K562 (cell line): ENCODE data around the gene PM20D1. TPM values are rescaled to one million over a fixed set of nuclear protein-coding genes. Genes with fewer than 3 reads are reported as not detected.
A peak's percentile ranks its signal among the peaks of the same experiment; 100 is the strongest.
"Not testable (repeated sequence)": the region's sequence is repeated elsewhere in the genome, so short reads cannot be mapped to it uniquely, and the experiment has no call there.

ENCODE experiments used
- ATAC-seq: fragments of 200-7000 bp; cut with Tn5 transposase; 3 replicates; pipeline ENCODE4 v1.9.1; 2020; ENCODE audit warnings: moderate library complexity
- BruUV-seq: library from RNA; stranded (reverse); fragments of 400-500 nt; replicated peaks from 2 replicates; lab custom pipeline; 2021; lab: Mats Ljungman, UMichigan
- CTCF ChIA-PET: fragments of 300-600 bp; formaldehyde crosslinking; extraction: SDS; loops from one replicate; lab custom pipeline; 2021; ENCODE audit warnings: low intra/inter-chr PET ratio; lab: Yijun Ruan, JAX
- POLR2A ChIA-PET: fragments of 300-600, 350-650 bp; sonication (Branson Sonifier 250); formaldehyde crosslinking; extraction: SDS; loops from one replicate; lab custom pipeline; 2021; ENCODE audit warnings: antibody characterized with exemption, inconsistent platforms; lab: Yijun Ruan, JAX
- DNase-seq, 4 experiments: peaks; one replicate each; pipeline versions ENCODE4 v3.0.0 to v3.0.0-alpha.2; 2011 to 2018; ENCODE audit warnings: low spot score in 3 of 4, mixed read lengths in 3 of 4; ENCODE audit errors: extremely low read depth in 1 of 4
- FAIRE-seq: peaks from 2 replicates; lab custom pipeline; 2011; peaks lifted over from hg19 to GRCh38; lab: Jason Lieb, UNC
- H2AFZ ChIP-seq: 2 replicates; pipeline ENCODE4 v1.6.0; 2011; ENCODE audit warnings: low read depth, low read length, control low read depth, inconsistent platforms
- H3K27ac ChIP-seq: fragments of 200-600 bp; 3 replicates; pipeline ENCODE4 v1.8.0; 2011; ENCODE audit warnings: low read depth, mild to moderate bottlenecking, control low read depth, inconsistent platforms, low read length, moderate library complexity, mixed read lengths; ENCODE audit errors: extremely low read depth
- H3K27me3 ChIP-seq, 2 experiments: fragments of 300-600 bp in 1 of 2; 2 replicates in 1 of 2; 3 replicates in 1 of 2; pipeline versions ENCODE4 v1.6.0 to v1.8.0; 2011; ENCODE audit warnings: inconsistent platforms in 2 of 2, low read length in 2 of 2, mild to moderate bottlenecking in 1 of 2, mixed read lengths in 1 of 2, moderate library complexity in 1 of 2; ENCODE audit not compliant: control insufficient read depth in 2 of 2, insufficient read depth in 2 of 2
- H3K36me3 ChIP-seq: fragments of 300-600 bp; 3 replicates; pipeline ENCODE4 v1.8.0; 2011; ENCODE audit warnings: mild to moderate bottlenecking, low read length, inconsistent platforms; ENCODE audit not compliant: control insufficient read depth, insufficient read depth
- H3K4me1 ChIP-seq, 2 experiments: fragments of 200-600 bp in 1 of 2; replicated peaks in 1 of 2; 2 replicates in 1 of 2; 3 replicates in 1 of 2; pipeline versions ENCODE4 v1.5.1 to v1.8.0; 2011; ENCODE audit warnings: inconsistent platforms in 2 of 2, low read length in 2 of 2, mild to moderate bottlenecking in 1 of 2, mixed read lengths in 1 of 2, moderate library complexity in 1 of 2; ENCODE audit not compliant: control insufficient read depth in 2 of 2, insufficient read depth in 2 of 2
- H3K4me2 ChIP-seq: 2 replicates; pipeline ENCODE4 v1.6.1; 2011; ENCODE audit warnings: low read length, control low read depth, inconsistent platforms, mixed read lengths; ENCODE audit not compliant: insufficient read depth
- H3K4me3 ChIP-seq: fragments of 200-600 bp; sonication (generic), shearing (Covaris generic); 2 replicates; pipeline ENCODE4 v1.5.1; 2016; ENCODE audit warnings: control low read depth, inconsistent platforms
- H3K79me2 ChIP-seq: fragments of 200-600 bp; 3 replicates; pipeline ENCODE4 v1.8.0; 2011; ENCODE audit warnings: low read length, inconsistent platforms; ENCODE audit not compliant: control insufficient read depth, insufficient read depth
- H3K9ac ChIP-seq, 2 experiments: 2 replicates each; pipeline versions ENCODE4 v1.6.0 to v1.6.1; 2011; ENCODE audit warnings: low read depth in 2 of 2, low read length in 2 of 2, control low read depth in 1 of 2, inconsistent platforms in 1 of 2, mild to moderate bottlenecking in 1 of 2, mixed read lengths in 1 of 2; ENCODE audit not compliant: insufficient read depth in 1 of 2
- H3K9me1 ChIP-seq: one replicate; pipeline ENCODE4 v1.6.0; 2011; ENCODE audit warnings: inconsistent platforms, mild to moderate bottlenecking, low read length, moderate library complexity; ENCODE audit not compliant: control insufficient read depth, insufficient read depth
- H3K9me3 ChIP-seq: replicated peaks from 2 replicates; pipeline ENCODE4 v1.5.1; 2011; ENCODE audit warnings: low read depth, low read length, inconsistent platforms; ENCODE audit not compliant: control insufficient read depth, insufficient read depth
- H4K20me1 ChIP-seq: replicated peaks from 2 replicates; pipeline ENCODE4 v1.6.1; 2011; ENCODE audit warnings: low read length, inconsistent platforms, mixed read lengths; ENCODE audit not compliant: control insufficient read depth, insufficient read depth
- KLF10 ChIP-seq: fragments of 250-450 bp; sonication (Bioruptor Pico); IDR thresholded peaks from 2 replicates; pipeline ENCODE4 v1.6.1; 2021; ENCODE audit warnings: matching md5 sums
- MBD2 ChIP-seq: sonication (generic); IDR thresholded peaks from 2 replicates; pipeline ENCODE4 v1.6.1; 2016; ENCODE audit warnings: low read depth, borderline replicate concordance
- ZBTB5 ChIP-seq: fragments of 450-650 bp; IDR thresholded peaks from 2 replicates; pipeline ENCODE4 v1.6.1; 2017; ENCODE audit warnings: antibody characterized with exemption
- WGBS: fragments of 100-300 bp; shearing (Covaris generic); methylation state at CpG from one replicate; pipeline ENCODE4 v1.1.6; 2016; ENCODE audit warnings: low coverage, mixed read lengths; ENCODE audit not compliant: insufficient coverage; ENCODE audit errors: missing lambda C conversion rate; 5-methylcytosine and 5-hydroxymethylcytosine counted together
- in situ Hi-C: fragments of 300-500 bp; cut with MboI; formaldehyde crosslinking; loops from 4 replicates; pipeline ENCODE4 v1.15.0; 2018; ENCODE audit warnings: inconsistent platforms, mixed read lengths
- intact Hi-C: fragments of 100-400 bp; cut with micrococcal nuclease; formaldehyde crosslinking; loops from 2 replicates; pipeline ENCODE4 v1.14.2; 2022
- polyA plus RNA-seq, 8 experiments: library from polyadenylated mRNA; depleted of rRNA in 4 of 8; stranded (reverse) in 5 of 8; unstranded in 3 of 8; fragments of >200 nt; fragmentation: Nextera tagmentation in 2 of 8; fragmentation: Illumina TruSeq in 1 of 8; extraction: Ambion mirVana in 2 of 8; extraction: Trizol in 1 of 8; gene quantifications; 2 replicates each; pipeline versions ENCODE4 v1.2.1 to v1.2.3, GENCODE V29; 2011 to 2014; ENCODE audit warnings: inconsistent platforms in 1 of 8, missing spikeins in 1 of 8
- total RNA-seq, 7 experiments: library from RNA; depleted of rRNA in 6 of 7; stranded (reverse); fragments of >200 nt in 6 of 7; fragmentation: Illumina TruSeq in 2 of 7; extraction: Trizol in 2 of 7; gene quantifications; 2 replicates each; pipeline versions ENCODE4 v1.2.1 to v1.2.3, GENCODE V29; 2011 to 2021; ENCODE audit warnings: low replicate concordance in 1 of 7
- TF ChIP-seq, protein P1 (sequence below): sonication (generic); formaldehyde crosslinking; IDR thresholded peaks from 2 replicates; pipeline ENCODE4 v1.4.0; 2020; ENCODE audit warnings: mild to moderate bottlenecking, missing genetic modification reagents
- TF ChIP-seq, protein P2 (sequence below), 3 experiments: IDR thresholded peaks in 2 of 3; conservative IDR thresholded peaks in 1 of 3; 2 replicates each; pipeline ENCODE4 v1.5.1; 2011 to 2012; ENCODE audit warnings: low read length in 3 of 3, mild to moderate bottlenecking in 3 of 3, control low read depth in 2 of 3, improper control_type of control experiment in 1 of 3, inconsistent platforms in 1 of 3, low read depth in 1 of 3, mixed read lengths in 1 of 3, moderate library complexity in 1 of 3; ENCODE audit not compliant: insufficient read depth in 2 of 3

The PM20D1 gene
- total and polyA plus RNA-seq, 9 of the 15 experiments (the other 6 are each of a cell fraction or from before 2014, with no cell fraction given) = not detected

- no TSS peak for BruUV-seq
- no peaks in the 10 kb centered on the region; the same call in 1 of the 2 replicates for H3K9me3 ChIP-seq
- H3K4me2 ChIP-seq = no peak overlapping the region
- H3K9ac ChIP-seq = no peak overlapping the region
- WGBS = 0% methylated on average over 6 of the region's 6 CpGs
- H4K20me1 ChIP-seq = no peaks in the 10 kb centered on the region
- intact Hi-C loops = no loop called here
- DNase-seq (no peak), FAIRE-seq (no peak), ATAC-seq (no peak)
- in situ Hi-C loops = no loop called here
- POLR2A ChIA-PET = interaction anchor here (0.6 to 1.3 kb wide), 4 partner anchors 10 to 22 kb away, joined by 3 to 5 read pairs (median 4); no protein-coding TSS in a partner anchor
- CTCF ChIA-PET = interaction anchor here (0.6 to 0.8 kb wide), 2 partner anchors 66 to 868 kb away, joined by 3 to 4 read pairs; no protein-coding TSS in a partner anchor
- H3K27me3 ChIP-seq = peaks cover 0 to 4% of the 10 kb centered on the region in 2 experiments; a peak in 4 of 5 replicates
- TF ChIP-seq, protein P1, sequence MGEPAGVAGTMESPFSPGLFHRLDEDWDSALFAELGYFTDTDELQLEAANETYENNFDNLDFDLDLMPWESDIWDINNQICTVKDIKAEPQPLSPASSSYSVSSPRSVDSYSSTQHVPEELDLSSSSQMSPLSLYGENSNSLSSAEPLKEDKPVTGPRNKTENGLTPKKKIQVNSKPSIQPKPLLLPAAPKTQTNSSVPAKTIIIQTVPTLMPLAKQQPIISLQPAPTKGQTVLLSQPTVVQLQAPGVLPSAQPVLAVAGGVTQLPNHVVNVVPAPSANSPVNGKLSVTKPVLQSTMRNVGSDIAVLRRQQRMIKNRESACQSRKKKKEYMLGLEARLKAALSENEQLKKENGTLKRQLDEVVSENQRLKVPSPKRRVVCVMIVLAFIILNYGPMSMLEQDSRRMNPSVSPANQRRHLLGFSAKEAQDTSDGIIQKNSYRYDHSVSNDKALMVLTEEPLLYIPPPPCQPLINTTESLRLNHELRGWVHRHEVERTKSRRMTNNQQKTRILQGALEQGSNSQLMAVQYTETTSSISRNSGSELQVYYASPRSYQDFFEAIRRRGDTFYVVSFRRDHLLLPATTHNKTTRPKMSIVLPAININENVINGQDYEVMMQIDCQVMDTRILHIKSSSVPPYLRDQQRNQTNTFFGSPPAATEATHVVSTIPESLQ = no peak
- TF ChIP-seq, protein P2, sequence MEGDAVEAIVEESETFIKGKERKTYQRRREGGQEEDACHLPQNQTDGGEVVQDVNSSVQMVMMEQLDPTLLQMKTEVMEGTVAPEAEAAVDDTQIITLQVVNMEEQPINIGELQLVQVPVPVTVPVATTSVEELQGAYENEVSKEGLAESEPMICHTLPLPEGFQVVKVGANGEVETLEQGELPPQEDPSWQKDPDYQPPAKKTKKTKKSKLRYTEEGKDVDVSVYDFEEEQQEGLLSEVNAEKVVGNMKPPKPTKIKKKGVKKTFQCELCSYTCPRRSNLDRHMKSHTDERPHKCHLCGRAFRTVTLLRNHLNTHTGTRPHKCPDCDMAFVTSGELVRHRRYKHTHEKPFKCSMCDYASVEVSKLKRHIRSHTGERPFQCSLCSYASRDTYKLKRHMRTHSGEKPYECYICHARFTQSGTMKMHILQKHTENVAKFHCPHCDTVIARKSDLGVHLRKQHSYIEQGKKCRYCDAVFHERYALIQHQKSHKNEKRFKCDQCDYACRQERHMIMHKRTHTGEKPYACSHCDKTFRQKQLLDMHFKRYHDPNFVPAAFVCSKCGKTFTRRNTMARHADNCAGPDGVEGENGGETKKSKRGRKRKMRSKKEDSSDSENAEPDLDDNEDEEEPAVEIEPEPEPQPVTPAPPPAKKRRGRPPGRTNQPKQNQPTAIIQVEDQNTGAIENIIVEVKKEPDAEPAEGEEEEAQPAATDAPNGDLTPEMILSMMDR (IDR thresholded peaks at IDR 0.05 in 2 of 3, conservative IDR thresholded peaks at IDR 0.05 in 1 of 3; ENCODE audit: insufficient read depth in 2 of 3, low read depth in 1 of 3, low read length in 3 of 3) = peak in 2 of 3 experiments; percentile 40; a peak in 3 of 6 replicates
- TF ChIP-seq KLF10 (CRISPR knock-in tag) (no peak), MBD2 (no peak), ZBTB5 (no peak)
- no peaks in the 10 kb centered on the region for H3K36me3 ChIP-seq
- H3K4me3 ChIP-seq = no peak overlapping the region
- no peaks in the 10 kb centered on the region for H3K9me1 ChIP-seq
- no peaks in the 10 kb centered on the region for H3K4me1 ChIP-seq
- H3K79me2 ChIP-seq = no peaks in the 10 kb centered on the region
- H3K27ac ChIP-seq = no peak overlapping the region
- H2AFZ ChIP-seq = no peak overlapping the region; the same call in 1 of the 2 replicates
Measured at GRCh38 chr1:205858141-205858961, 8.4 kb upstream of the PM20D1 start.

GRCh38 chr1:205857501-205857900, 7.6 kb upstream of the PM20D1 start:
- WGBS = 2% methylated on average over 2 of the region's 2 CpGs
- CTCF ChIA-PET, BruUV-seq, ATAC-seq, intact Hi-C loops, H3K27me3 ChIP-seq, H4K20me1 ChIP-seq, H3K79me2 ChIP-seq, in situ Hi-C loops, H3K4me1 ChIP-seq, H3K9ac ChIP-seq, H3K9me3 ChIP-seq, H3K36me3 ChIP-seq, H3K27ac ChIP-seq, DNase-seq, H2AFZ ChIP-seq, H3K9me1 ChIP-seq, FAIRE-seq, H3K4me3 ChIP-seq, POLR2A ChIA-PET, H3K4me2 ChIP-seq: not testable (repeated sequence)
